ENCODE measurements around the gene WDR5. TPM values are rescaled to one million over a fixed set of nuclear protein-coding genes. Genes with fewer than 3 reads are reported as not detected.

The WDR5 gene
- total and polyA plus RNA-seq, 2 of the 13 experiments (the other 11 are each of a cell fraction or from before 2014, with no cell fraction given): 34.3 TPM

- TF ChIP-seq, protein P1, sequence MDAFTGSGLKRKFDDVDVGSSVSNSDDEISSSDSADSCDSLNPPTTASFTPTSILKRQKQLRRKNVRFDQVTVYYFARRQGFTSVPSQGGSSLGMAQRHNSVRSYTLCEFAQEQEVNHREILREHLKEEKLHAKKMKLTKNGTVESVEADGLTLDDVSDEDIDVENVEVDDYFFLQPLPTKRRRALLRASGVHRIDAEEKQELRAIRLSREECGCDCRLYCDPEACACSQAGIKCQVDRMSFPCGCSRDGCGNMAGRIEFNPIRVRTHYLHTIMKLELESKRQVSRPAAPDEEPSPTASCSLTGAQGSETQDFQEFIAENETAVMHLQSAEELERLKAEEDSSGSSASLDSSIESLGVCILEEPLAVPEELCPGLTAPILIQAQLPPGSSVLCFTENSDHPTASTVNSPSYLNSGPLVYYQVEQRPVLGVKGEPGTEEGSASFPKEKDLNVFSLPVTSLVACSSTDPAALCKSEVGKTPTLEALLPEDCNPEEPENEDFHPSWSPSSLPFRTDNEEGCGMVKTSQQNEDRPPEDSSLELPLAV (CRISPR knock-in tag; conservative IDR thresholded peaks at IDR 0.05; ENCODE audit: low read depth): no peak
- TF ChIP-seq ZNF207 (IDR thresholded peaks at IDR 0.05; ENCODE audit: borderline replicate concordance) (peak; percentile 64; the same call in 1 of the 2 replicates), KLF11 (CRISPR knock-in tag; IDR thresholded peaks at IDR 0.05) (no peak), GTF2F1 (IDR thresholded peaks at IDR 0.05; ENCODE audit: low read length) (no peak), ZNF646 (CRISPR knock-in tag; IDR thresholded peaks at IDR 0.05) (peak; percentile 93), ZNF225 (CRISPR knock-in tag; IDR thresholded peaks at IDR 0.05) (no peak), NONO (IDR thresholded peaks at IDR 0.05) (0 out of 2 replicates have a peak, but pooled peaks have one; percentile 43), NONO (CRISPR knock-in tag; conservative IDR thresholded peaks at IDR 0.05) (no peak)
- TF ChIP-seq, protein P2, sequence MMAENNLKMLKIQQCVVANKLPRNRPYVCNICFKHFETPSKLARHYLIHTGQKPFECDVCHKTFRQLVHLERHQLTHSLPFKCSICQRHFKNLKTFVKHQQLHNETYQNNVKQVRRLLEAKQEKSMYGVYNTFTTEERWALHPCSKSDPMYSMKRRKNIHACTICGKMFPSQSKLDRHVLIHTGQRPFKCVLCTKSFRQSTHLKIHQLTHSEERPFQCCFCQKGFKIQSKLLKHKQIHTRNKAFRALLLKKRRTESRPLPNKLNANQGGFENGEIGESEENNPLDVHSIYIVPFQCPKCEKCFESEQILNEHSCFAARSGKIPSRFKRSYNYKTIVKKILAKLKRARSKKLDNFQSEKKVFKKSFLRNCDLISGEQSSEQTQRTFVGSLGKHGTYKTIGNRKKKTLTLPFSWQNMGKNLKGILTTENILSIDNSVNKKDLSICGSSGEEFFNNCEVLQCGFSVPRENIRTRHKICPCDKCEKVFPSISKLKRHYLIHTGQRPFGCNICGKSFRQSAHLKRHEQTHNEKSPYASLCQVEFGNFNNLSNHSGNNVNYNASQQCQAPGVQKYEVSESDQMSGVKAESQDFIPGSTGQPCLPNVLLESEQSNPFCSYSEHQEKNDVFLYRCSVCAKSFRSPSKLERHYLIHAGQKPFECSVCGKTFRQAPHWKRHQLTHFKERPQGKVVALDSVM (CRISPR knock-in tag; IDR thresholded peaks at IDR 0.05): no peak
- TF ChIP-seq, protein P3, sequence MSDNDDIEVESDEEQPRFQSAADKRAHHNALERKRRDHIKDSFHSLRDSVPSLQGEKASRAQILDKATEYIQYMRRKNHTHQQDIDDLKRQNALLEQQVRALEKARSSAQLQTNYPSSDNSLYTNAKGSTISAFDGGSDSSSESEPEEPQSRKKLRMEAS (IDR thresholded peaks at IDR 0.05): no peak
Observed at GRCh38 chr9:134182554-134183085, 46.7 kb downstream of the WDR5 start (continued).
